GM18520 (cell line): ENCODE data around the gene ASB8.
A peak's percentile ranks its signal among the peaks of the same experiment; 100 is the strongest.
"Not testable (repeated sequence)": the region's sequence is repeated elsewhere in the genome, so short reads cannot be mapped to it uniquely, and the experiment has no call there.

Experiments
- ATAC-seq: cut with Tn5 transposase; IDR thresholded peaks from one replicate; pipeline ENCODE4 v1.9.1; 2021; ENCODE audit not compliant: unreplicated experiment

ASB8 gene

DNA sequence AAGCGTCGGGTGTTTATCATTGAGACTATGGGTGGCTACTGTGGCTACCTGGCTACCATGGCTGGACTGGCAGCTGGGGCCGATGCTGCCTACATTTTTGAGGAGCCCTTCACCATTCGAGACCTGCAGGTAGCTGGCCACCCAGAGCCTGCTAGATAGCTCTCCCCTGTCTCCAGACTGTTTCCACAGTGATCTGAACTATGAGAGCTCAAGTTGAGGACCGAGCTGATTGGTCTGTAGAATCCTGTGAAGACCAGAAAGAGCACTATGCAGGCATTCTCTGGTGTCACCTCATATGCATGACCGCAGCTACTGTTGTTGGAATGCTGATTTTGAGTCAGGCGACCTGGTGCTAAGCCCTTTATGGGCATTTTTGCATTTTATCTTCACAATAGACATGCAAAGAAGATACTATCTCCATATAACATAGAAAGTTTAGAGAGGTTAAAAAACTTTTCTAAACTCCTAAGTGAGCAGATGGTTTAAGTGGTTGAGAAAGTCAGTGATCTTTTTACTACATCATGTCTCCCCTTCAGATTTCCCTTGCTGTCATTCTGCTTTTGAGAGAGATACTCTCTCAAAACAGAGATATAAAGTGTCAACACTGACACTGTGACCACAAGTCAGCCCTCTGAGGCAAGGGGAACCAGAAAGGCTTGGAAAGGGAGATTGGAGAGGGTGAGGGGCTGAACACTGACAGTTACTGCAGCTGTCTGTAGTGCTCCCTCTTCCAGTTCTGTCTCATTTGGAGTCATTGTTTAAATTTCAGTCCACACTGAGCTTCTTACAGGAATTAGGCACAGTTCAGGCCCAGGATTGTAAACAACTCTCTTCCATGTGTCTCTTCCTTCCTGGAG lies 14.3 kb downstream of the ASB8 start:
- no peak for ATAC-seq

DNA sequence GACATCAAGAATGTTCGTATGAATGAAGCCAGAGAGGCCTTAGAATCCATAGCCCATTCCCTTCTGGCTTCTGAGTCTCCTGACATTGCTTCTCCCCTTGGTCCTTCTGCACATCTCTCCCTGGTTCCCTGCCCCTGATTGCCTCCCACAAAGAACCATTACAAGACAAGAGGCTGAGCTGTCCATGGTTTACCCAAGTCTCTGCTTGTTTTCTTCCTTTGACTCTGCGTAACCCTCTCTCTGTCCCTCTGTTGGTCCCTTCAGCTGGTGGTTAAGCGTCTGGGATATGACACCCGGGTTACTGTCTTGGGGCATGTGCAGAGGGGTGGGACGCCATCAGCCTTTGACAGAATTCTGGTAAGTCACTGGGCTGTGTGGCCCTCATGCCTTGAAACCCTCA lies 22.3 kb downstream of the ASB8 start:
- no peak for ATAC-seq

DNA sequence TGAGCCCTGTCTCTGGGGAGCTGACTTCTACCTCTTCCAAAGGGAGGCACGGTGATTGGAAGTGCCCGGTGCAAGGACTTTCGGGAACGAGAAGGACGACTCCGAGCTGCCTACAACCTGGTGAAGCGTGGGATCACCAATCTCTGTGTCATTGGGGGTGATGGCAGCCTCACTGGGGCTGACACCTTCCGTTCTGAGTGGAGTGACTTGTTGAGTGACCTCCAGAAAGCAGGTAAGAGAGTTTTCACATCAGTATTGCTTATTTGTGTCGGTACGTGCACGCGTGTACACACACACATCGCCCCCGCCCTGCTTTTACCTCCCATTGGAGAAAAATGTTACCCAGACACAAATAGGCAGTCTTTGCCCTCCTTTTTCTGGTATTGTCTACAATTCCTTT lies 24.5 kb downstream of the ASB8 start:
- no peak for ATAC-seq

DNA sequence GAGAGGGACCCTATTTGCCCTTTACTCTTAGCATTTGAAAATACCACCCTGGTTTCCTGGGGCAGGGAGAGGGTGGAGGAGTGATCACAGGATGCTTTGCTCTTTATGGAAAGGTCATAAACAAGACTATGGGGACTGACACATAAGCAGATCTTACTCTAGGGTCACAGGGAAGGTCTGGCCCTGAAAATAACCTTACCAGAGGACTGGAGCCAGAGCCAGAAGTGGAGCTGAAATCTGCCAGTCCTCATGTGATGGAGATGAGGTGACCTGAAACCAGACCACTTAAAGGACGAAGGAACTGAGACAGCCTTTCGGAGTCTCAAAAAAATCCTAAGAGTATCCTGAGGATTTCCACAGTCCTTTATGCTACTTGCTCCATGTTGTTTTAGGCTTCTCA lies 25.8 kb downstream of the ASB8 start:
- ATAC-seq: no peak

DNA sequence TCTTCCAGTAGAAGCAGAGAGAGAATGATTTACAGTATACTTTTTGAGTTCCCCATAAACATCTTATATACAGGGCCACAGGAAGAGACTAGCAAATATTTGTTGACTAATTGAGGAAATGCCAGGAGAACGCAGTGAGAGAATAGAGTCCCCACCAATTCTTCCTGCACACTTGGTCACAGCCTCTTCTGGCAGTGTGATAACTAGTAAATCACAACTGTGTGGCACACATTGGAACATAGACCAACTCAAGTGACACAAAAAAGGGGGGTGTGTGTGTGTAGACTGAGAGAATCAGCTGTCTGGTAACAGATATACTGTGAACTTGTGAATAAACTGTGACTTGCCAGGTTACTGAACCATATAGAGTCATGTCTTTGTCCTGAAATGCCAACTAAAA lies 27.9 kb downstream of the ASB8 start:
- ATAC-seq: no peak

DNA sequence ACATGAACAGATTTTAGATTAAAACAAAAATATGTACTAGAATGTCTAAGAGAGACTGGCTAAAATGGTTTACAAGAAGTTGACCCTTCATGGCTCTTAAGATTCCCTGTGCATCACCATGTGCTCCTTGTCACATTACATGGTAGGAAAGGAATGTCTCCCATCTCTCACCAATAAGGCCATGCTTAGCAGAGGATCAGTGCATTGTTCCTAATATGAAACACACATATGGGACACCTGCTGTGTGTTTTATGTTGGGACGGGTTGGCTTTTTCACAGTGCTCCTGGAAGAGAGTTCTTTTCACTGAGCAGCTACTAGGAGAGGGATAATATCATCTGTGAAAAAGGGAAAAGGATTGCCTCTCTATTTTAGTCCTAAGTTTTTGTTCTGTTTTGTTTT lies 28.5 kb downstream of the ASB8 start:
- no peak for ATAC-seq

DNA sequence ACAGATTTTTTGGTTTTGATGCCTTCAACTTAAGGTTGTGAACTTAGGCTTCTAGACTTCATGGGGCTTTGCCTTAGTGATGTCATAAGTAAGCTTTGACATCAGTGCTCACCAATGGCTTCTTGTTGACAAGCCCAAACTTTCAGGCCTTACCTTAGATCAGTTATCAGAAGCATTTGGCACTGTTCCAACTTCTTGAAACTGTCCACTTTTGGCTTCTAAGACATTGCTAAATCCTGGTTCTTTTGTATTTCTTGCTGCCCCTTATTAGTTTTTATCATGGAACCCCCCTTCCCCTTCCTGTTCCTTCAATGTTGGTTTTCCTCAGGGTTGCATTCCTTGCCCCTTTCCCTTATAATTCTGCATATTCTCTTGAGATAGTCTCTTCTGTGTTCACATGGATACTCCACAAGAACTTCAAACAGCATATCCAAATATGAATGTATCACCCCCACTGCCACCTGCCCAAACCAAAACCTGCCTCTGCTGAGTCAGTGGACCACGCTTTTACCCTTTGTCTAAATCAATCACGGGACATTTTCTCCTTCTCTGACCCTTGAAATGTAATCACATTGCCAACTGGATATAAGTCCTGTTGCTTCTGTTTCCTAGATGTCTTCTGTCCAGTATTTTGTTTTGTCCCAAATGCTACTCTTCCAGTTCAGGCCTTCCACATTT lies 30.2 kb downstream of the ASB8 start:
- ATAC-seq: no peak

DNA sequence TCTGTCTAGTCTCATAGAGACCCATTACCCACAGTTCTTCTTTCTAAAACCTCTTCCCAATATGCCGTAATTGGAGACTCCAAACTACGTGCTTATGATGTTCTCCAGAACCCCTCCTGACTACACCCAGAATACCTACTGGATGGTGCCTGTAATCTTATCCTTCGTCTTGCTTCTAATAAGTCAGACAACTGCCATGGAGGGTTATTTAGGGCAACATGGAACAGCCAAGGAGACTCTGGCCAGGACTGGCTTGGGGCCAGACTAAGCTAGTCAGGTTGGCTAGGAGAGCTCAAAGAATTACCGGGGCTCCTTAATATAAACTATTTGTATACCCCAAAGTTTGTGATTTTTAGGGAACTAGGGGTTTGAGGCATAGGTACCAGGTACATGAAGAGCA lies 31.3 kb downstream of the ASB8 start:
- no peak for ATAC-seq

DNA sequence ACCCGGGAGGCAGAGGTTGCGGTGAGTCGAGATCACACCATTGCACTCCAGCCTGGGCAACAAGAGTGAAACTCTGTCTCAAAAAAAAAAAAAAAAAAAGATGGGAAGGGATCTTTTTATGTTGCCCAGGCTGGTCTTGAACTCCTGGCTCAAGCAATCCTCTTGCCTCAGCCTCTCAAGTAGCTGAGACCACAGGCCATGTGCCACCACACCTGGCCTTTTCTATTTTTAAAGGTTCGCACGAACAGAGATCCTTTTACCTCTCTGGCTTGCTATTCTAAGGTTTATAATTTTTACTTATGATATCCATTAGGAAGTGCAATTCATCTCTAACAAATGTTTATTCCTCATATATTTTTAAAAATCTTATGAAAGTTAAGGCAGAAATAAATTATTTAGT lies 31.8 kb downstream of the ASB8 start:
- ATAC-seq: not testable (repeated sequence)

DNA sequence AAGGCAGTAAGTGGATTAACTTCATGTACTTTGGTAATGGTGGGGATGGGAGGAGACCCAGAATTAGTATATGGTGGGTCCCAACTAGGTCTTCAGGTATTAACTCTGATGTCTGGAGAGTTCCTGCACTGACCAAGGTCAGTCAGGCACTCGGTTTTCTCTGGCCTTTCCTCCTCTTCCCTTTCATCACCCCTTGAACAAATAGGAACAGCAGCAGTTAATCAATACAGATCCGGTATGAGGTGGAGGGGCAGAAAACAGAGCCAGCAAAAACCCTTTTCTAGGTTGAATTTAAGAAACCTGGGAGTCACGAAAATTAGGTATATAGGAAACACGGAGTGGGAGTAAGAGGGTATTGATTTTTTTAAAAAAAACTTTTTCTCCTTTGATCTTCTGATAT lies 34.1 kb downstream of the ASB8 start:
- no peak for ATAC-seq

DNA sequence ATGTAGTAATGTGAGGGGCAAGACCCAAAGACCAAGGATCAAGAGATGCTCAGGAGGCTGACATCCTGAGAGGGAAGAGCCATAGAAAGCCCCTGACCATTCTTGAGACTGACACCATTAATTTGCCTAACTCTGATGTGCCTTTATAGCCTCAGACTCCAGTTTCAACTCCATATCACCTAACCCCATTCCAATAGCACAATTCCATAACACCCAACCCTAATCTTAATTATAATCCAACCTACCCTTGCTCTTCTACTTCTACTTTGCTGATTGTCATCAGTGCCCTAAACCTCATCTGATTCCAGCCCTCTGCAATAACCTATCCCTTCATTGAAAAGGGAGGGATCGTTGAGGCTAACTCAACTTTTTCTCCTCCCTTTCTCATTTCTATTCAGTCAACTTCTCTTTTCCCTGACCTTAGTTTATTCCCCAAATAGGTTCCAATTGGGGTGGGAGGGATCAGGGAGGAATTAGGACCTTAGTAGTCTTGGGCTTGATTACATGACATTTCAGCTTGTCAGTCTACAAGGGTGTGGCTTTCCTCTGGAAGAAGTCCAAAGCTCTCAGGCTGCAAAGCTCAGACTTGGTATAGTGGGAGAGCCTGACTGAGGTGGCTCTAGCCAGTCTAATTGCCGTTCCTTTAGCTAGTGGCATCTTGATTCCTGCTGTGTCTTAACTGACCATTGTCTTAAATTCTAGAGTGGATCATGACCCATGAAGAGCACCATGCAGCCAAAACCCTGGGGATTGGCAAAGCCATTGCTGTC lies 35.1 kb downstream of the ASB8 start:
- no peak for ATAC-seq

DNA sequence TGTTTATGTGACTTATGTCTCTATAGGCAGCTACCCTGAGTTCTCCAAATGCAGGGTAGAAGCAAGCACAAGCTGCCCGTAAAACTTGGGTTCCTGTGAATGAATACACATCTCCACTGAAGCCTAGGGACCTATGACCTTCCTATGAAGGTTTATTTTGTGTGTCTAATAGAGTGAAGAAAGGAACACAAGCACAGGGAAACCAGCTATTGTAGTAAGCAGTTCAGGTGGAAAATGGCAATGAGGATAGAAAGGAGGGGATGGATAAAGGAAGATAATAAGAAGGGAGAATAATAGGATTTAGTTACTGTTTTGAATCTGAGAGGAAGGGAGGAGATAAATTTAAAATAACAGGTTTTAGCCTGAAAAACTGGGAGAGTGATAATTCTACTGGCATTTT lies 35.8 kb downstream of the ASB8 start:
- ATAC-seq: no peak

DNA sequence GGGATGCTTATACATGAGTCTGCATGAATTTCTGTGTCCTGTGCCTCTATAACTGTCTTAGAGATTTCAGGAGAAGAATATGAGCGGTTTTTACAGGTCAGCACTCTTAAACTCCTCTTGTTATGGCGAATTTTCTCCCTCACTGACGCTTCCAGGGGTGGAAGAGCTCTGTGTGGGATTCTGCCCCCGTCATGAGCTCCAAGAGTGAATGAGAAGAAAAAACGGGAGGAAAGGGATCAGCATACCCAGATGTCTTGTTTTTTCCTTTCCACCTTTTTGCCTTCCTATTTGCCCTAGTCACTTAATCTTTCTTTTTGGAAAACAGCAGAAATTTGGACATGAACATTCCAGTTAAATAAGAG lies 37.5 kb downstream of the ASB8 start:
- ATAC-seq: no peak

DNA sequence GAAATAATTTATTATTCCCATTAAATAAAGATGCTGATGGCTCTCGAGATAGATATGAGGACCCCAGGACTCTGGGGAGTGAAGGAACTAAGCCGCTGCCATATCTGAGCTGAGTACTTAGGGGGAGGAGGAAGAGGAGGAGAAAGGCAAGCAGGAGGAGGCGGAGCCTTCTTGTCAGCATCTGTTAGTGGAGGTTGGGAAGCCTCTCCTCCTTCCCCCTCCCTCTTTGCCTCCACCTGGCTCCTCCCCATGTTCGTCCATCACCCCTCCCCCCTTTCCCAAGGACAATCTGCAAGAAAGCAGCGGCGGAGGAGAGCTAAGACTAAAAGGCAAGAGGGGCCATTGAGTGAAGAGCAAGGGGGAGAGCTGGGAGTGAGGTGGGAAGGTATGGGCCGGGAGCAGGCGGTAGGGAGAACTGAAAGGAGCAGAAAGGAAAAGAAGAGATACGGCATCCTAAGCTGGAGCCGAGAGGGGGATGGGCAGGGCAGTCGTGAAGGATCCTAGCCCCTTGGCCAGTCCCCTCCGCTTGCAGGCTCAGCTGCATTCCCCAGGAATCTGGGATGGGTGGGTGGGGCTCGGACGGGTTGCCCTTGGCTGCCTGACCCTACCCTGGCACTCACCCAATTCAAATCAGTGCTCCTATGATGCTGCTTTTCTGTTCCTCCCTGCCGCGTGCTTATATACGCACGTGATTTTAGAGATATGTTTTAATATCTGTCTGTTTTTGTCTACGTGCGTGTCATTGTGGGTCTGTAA lies 38.1 kb downstream of the ASB8 start, which contains the start of gene PFKM:
Gene PFKM, plus strand, starts transcription at position 287 of the 756 bp plus-strand sequence. CDS start 3,411 bp downstream, outside the sequence.
- peak; percentile 97 for ATAC-seq

DNA sequence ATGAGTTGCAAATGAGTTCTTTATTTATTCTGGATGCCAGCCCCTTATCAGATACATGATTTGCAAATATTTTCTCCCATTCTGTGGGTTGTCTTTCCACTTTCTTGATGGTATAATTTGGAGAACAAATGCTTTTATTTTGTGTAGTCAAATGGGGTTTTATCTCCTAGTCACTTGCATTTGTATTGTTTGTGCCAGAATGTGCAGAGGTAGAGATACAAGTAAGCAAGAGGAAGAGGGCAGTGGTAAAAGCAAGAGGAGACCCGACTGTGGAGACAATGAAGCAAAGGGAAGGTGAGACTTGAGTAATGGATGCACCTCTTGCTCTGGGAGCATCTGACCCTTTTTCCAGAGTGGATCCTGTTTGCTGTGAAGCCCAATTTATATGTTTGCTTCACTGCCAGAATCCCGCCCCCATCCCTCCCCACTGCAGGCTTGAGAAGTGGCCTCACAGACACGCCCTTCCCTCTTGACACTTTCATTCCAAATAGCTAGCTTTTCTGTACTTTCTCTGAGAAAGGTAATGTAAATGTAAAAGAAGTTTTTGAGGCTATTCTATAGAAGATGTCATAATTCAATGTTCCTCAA lies 38.9 kb downstream of the ASB8 start:
- ATAC-seq: no peak

DNA sequence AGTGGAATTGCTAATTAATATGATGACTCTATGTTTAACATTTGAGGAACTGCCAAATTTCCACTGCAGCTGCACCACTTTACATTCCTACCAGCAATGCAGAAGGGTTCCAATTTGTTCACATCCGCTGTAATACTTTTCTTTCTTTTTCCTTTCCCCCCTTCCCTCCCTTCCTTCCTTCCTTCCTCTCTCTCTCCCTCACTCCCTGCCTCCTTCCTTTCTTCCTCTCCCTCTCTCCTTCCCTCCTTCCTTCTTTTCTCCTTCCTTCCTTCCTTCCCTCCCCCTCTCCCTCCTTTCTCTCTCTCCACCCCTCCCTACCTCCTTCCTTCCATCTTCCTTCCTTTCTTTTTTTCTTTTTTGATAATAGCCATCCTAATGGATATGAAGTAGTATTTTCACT lies 41.4 kb downstream of the ASB8 start:
- no peak for ATAC-seq

DNA sequence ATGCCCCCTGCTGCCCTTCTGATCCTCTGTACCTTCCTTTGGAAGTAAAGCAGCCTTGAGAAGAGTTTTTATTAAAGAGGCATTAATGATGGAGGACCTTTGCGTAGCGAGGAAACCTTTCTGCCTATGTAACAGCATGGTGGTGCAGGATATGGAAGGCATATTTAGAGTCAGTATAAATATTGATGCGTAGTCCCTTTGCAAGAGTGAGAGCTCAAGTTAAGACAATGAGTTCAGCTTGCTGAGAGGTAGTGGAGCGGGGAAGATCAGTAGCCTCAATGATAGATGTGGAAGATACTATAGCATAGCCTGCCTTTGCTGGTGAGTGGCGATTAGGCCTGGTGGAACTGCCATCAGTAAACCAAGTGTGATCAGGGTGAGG lies 46.0 kb downstream of the ASB8 start:
- not testable (repeated sequence) for ATAC-seq

DNA sequence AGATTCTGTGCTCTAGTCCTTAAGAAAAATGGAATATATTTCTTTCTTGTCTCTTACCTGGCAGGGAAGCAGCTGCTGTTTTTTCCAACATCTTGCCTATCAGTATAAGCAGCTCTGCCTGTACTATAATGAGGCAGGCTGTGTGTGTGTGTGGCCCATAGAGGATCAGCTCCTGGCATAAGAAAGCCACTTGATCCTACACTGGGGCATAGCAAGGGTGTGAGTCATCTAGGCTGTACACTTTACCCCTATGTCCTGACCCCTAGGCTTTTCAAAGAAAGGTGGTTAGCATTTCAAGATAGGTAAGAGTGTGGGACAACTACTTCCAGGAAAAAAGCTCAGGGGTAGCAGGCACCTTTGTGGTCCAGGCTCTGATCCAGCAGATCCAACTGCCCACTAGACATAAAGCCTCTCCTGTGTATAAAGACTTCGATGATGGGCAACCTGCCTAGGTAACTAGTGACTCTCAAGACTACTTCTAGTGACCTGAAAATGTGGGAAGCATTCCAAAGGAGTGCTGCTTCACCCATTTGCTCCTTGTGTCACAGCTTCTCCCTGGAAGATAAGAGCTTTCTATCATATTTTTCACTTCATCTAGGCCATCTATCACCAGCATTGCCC lies 46.5 kb downstream of the ASB8 start:
- no peak for ATAC-seq

DNA sequence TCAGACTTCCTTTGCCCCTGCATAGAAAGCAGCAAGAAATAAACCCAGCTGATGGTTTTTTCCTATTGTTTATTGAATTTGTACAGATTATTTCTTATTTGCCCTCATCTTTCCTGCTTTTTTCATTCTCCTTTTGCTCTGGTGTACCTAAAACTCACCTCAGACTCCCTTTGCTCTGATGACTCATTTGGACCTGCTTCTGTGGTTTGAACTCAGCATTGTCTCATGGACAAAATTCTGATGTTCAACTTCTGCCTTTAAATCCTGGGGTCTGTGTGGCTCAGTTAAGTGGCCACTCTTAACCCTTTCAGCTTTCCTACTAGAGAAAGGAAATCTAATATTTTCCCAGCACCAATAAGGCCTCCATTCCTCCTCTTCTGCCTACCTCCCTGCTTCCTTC lies 47.9 kb downstream of the ASB8 start:
- no peak for ATAC-seq
